Measurements from ENCODE around the gene TNRC6B. TPM values are rescaled to one million over a fixed set of nuclear protein-coding genes. Genes with fewer than 3 reads are reported as not detected.

Gene TNRC6B
- total RNA-seq, 1 experiment from 2014 or later, result 62.7 TPM

DNA sequence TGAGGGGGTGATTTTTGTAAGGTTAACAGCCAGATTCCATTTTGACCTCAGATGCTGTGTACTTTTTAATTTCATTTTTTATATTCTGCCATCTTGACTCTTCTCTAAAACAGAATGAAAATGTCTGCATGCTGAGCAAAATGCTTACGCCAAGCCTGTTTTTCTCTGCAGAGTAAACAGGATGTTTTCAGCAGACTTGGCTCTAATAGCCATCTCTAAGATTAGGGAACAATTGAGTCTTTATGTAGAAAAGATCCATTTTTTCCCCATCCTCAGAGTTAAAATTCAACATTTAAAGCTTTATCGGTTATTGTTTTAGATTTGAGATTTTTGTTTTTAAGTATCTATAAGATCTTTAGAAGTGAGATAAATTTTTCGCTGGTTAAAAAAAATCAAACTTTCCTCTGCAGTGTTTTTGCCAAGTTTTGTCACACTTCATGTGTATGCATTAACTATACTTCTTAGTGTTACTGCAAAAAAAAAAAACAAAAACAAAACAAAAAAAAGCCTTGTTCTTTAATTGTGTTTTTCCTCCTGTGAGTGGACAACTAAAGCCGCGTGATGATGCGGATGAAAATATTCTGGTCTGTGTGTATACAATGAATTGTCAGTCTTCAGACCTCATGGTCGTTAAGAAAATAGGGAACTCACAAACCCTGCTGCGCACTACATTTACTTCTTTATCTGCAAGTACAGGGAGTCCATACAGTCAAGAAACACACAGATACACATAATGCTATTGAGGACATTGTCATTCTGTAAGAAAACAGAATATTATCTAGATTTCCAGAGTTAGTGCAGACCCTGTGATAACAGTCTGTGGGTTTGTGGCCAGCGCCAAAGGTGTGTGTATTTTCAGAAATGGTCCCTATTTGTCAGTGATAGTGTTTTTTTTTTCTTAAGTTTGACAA is 151.1 kb downstream of the TNRC6B start:
- no peak for TF ChIP-seq EZH2 (IDR thresholded peaks at IDR 0.05; ENCODE audit: low read depth)
- TF ChIP-seq, protein P1, sequence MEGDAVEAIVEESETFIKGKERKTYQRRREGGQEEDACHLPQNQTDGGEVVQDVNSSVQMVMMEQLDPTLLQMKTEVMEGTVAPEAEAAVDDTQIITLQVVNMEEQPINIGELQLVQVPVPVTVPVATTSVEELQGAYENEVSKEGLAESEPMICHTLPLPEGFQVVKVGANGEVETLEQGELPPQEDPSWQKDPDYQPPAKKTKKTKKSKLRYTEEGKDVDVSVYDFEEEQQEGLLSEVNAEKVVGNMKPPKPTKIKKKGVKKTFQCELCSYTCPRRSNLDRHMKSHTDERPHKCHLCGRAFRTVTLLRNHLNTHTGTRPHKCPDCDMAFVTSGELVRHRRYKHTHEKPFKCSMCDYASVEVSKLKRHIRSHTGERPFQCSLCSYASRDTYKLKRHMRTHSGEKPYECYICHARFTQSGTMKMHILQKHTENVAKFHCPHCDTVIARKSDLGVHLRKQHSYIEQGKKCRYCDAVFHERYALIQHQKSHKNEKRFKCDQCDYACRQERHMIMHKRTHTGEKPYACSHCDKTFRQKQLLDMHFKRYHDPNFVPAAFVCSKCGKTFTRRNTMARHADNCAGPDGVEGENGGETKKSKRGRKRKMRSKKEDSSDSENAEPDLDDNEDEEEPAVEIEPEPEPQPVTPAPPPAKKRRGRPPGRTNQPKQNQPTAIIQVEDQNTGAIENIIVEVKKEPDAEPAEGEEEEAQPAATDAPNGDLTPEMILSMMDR (conservative IDR thresholded peaks at IDR 0.05), result no peak
- H3K27ac ChIP-seq, result no peak overlapping the region
- no peaks in the 10 kb centered on the region for H3K9me3 ChIP-seq (ENCODE audit: insufficient read depth, low read depth)
- no peaks in the 10 kb centered on the region; the same call in 1 of the 2 replicates for H3F3A ChIP-seq (ENCODE audit: insufficient read depth, low read depth)
- H3K27me3 ChIP-seq (ENCODE audit: insufficient read depth, low read depth), result no peaks in the 10 kb centered on the region
- ChIA-PET POLR2A (ENCODE audit: unreplicated experiment) (no interaction called here), CTCF (no interaction called here)
- 0 out of 2 replicates have a peak, but pooled peaks cover 8% of the 10 kb centered on the region for H4K20me1 ChIP-seq (ENCODE audit: insufficient read depth)
- intact Hi-C loops (cut with micrococcal nuclease; ENCODE audit: unreplicated experiment), result no loop called here
- H3K4me1 ChIP-seq (replicated peaks; ENCODE audit: insufficient read depth), result no peaks in the 10 kb centered on the region
- DNase-seq, result no peak
- no peaks in the 10 kb centered on the region for H3K79me2 ChIP-seq (ENCODE audit: low read depth)
- H2AFZ ChIP-seq, result no peak overlapping the region
- H3K4me2 ChIP-seq, result no peak overlapping the region
- no peaks in the 10 kb centered on the region for H3K9me2 ChIP-seq (ENCODE audit: insufficient read depth)
- H3K4me3 ChIP-seq, result no peak overlapping the region
- peaks cover 3% of the 10 kb centered on the region; the same call in 1 of the 2 replicates for H3K36me3 ChIP-seq (ENCODE audit: low read depth)
- BruUV-seq (replicated peaks), result no TSS peak

DNA sequence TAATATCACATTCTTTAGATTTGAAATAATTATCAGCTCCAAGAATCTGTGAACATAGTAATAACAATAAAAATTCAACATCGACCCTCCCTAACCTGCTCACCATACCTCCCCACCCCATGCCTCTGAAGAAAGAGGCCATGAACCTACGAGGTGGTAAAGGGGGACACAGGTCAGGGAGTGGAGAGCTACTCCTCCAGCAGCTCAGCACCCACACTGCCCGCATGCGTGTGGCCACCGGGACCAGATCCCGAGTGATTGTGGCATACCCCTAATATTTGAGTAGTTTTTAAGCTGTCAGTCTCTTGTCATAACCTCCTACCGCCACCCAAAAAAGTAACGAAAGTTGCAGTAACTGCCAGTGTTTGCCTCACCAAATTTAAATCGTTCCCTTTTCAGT is 151.7 kb downstream of the TNRC6B start:
- Histone ChIP-seq H4K20me1 (ENCODE audit: insufficient read depth) (0 out of 2 replicates have a peak, but pooled peaks cover 8% of the 10 kb centered on the region), H3F3A (ENCODE audit: insufficient read depth, low read depth) (no peaks in the 10 kb centered on the region; the same call in 1 of the 2 replicates), H2AFZ (no peak overlapping the region), H3K4me1 (replicated peaks; ENCODE audit: insufficient read depth) (no peaks in the 10 kb centered on the region), H3K79me2 (ENCODE audit: low read depth) (no peaks in the 10 kb centered on the region), H3K27ac (no peak overlapping the region), H3K36me3 (ENCODE audit: low read depth) (peaks cover 3% of the 10 kb centered on the region; the same call in 1 of the 2 replicates), H3K9me3 (ENCODE audit: insufficient read depth, low read depth) (no peaks in the 10 kb centered on the region), H3K27me3 (ENCODE audit: insufficient read depth, low read depth) (no peaks in the 10 kb centered on the region), H3K4me2 (no peak overlapping the region), H3K9me2 (ENCODE audit: insufficient read depth) (no peaks in the 10 kb centered on the region), H3K4me3 (no peak overlapping the region)
- DNase-seq, result no peak
- BruUV-seq (replicated peaks), result no TSS peak
- ChIA-PET POLR2A (ENCODE audit: unreplicated experiment) (interaction anchor here (0.6 kb wide), 1 partner anchor 152 kb away, joined by 4 read pairs; the partner anchor contains the start of gene TNRC6B), CTCF (no interaction called here)
- TF ChIP-seq, protein P1 (conservative IDR thresholded peaks at IDR 0.05), result no peak
- TF ChIP-seq EZH2 (IDR thresholded peaks at IDR 0.05; ENCODE audit: low read depth), result no peak
- intact Hi-C loops (cut with micrococcal nuclease; ENCODE audit: unreplicated experiment), result no loop called here

DNA sequence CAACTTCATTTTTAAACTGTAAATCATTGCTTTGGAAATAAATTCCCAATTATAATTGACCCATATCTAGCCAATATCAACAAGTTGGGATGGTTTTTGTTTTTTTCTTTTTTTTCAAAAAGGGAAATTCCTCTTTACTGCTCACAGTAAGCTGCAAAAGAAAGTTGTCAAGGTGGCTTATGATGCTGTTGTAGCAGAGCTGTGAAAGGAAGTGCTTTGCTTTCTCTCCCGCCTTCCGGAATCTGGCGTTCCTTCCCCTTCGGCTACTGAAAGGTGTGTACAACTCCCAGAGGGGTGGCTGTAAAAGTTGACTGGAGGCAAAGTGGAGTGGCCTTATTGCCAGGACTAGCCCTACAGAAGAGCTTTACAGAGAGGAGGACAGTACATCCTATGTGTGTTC is 152.4 kb downstream of the TNRC6B start:
- ChIA-PET POLR2A (ENCODE audit: unreplicated experiment) (interaction anchor here (0.6 kb wide), 1 partner anchor 153 kb away, joined by 4 read pairs; the partner anchor contains the start of gene TNRC6B), CTCF (interaction anchor here (0.5 kb wide), 1 partner anchor 15 kb away, joined by 3 read pairs; no protein-coding TSS in a partner anchor)
- Histone ChIP-seq H3K9me3 (ENCODE audit: insufficient read depth, low read depth) (no peaks in the 10 kb centered on the region), H3K36me3 (ENCODE audit: low read depth) (no peaks in the 10 kb centered on the region), H2AFZ (no peak overlapping the region), H3K4me3 (no peak overlapping the region), H3K27me3 (ENCODE audit: insufficient read depth, low read depth) (no peaks in the 10 kb centered on the region), H4K20me1 (ENCODE audit: insufficient read depth) (0 out of 2 replicates have a peak, but pooled peaks cover 8% of the 10 kb centered on the region), H3K4me2 (no peak overlapping the region), H3K79me2 (ENCODE audit: low read depth) (no peaks in the 10 kb centered on the region), H3K27ac (no peak overlapping the region), H3K4me1 (replicated peaks; ENCODE audit: insufficient read depth) (no peaks in the 10 kb centered on the region), H3K9me2 (ENCODE audit: insufficient read depth) (no peaks in the 10 kb centered on the region), H3F3A (ENCODE audit: insufficient read depth, low read depth) (no peaks in the 10 kb centered on the region; the same call in 1 of the 2 replicates)
- intact Hi-C loops (cut with micrococcal nuclease; ENCODE audit: unreplicated experiment), result no loop called here
- no peak for DNase-seq
- TF ChIP-seq, protein P1 (conservative IDR thresholded peaks at IDR 0.05), result no peak
- no peak for TF ChIP-seq EZH2 (IDR thresholded peaks at IDR 0.05; ENCODE audit: low read depth)
- BruUV-seq (replicated peaks), result no TSS peak

Data from PC-9 (cell line).